H1 (cell line): Measurements from ENCODE around the gene ATAD3A. TPM values are rescaled to one million over a fixed set of nuclear protein-coding genes. Genes with fewer than 3 reads are reported as not detected.

Experiments
- CTCF ChIA-PET: fragments of 300-600 bp; sonication (Branson Sonifier 250); formaldehyde crosslinking; loops from one replicate; lab custom pipeline; 2021; ENCODE audit not compliant: partially characterized antibody; lab: Charles Lee
- POLR2A ChIA-PET: fragments of 300-600 bp; sonication (Branson Sonifier 250); formaldehyde crosslinking; loops from one replicate; lab custom pipeline; 2021; ENCODE audit warnings: inconsistent platforms; ENCODE audit not compliant: partially characterized antibody; lab: Charles Lee
- DNase-seq, 2 experiments: peaks; one replicate each; pipeline versions ENCODE4 v3.0.0 to v3.0.0-alpha.2; 2010 to 2022; ENCODE audit warnings: low spot score in 2 of 2, low read depth in 1 of 2, mixed read lengths in 1 of 2
- FAIRE-seq: peaks from 2 replicates; lab custom pipeline; 2011; peaks lifted over from hg19 to GRCh38; lab: Jason Lieb, UNC
- H2AFZ ChIP-seq: 2 replicates; pipeline ENCODE4 v1.8.1; 2012; ENCODE audit warnings: low read length, inconsistent platforms
- H2AK5ac ChIP-seq: 2 replicates; pipeline ENCODE4 v1.6.1; 2013; ENCODE audit warnings: low read depth, low read length
- H2BK120ac ChIP-seq: replicated peaks from 2 replicates; pipeline ENCODE3; 2013; ENCODE audit warnings: low read depth, low read length, inconsistent platforms
- H2BK12ac ChIP-seq: 2 replicates; pipeline ENCODE4 v1.6.1; 2013; ENCODE audit warnings: low read depth, low read length
- H2BK15ac ChIP-seq: 2 replicates; pipeline ENCODE4 v1.6.1; 2013; ENCODE audit warnings: low read length
- H2BK20ac ChIP-seq: 2 replicates; pipeline ENCODE4 v1.6.1; 2013; ENCODE audit warnings: low read length
- H2BK5ac ChIP-seq: 2 replicates; pipeline ENCODE4 v1.6.1; 2013; ENCODE audit warnings: low read depth, low read length
- H3K14ac ChIP-seq: 2 replicates; pipeline ENCODE4 v1.6.1; 2013; ENCODE audit warnings: inconsistent platforms; ENCODE audit not compliant: insufficient read length
- H3K18ac ChIP-seq: 2 replicates; pipeline ENCODE4 v1.6.1; 2013; ENCODE audit warnings: low read length; ENCODE audit errors: extremely low read depth
- H3K23ac ChIP-seq: 2 replicates; pipeline ENCODE4 v1.6.1; 2013; ENCODE audit warnings: inconsistent platforms; ENCODE audit not compliant: insufficient read length
- H3K23me2 ChIP-seq: 2 replicates; pipeline ENCODE4 v1.6.1; 2013; ENCODE audit warnings: low read depth, low read length
- H3K27ac ChIP-seq: 2 replicates; pipeline ENCODE4 v1.6.1; 2011; ENCODE audit warnings: low read depth, low read length, inconsistent platforms
- H3K27me3 ChIP-seq, 4 experiments: replicated peaks in 1 of 4; 1 replicate in 1 of 4; 2 replicates in 3 of 4; pipeline versions ENCODE4 v1.6.1 to v1.8.1; 2011 to 2013; ENCODE audit warnings: low read length in 3 of 4, mild to moderate bottlenecking in 3 of 4, inconsistent platforms in 2 of 4, mixed read lengths in 2 of 4, moderate library complexity in 1 of 4; ENCODE audit not compliant: control insufficient read depth in 3 of 4, insufficient read depth in 3 of 4; ENCODE audit errors: extremely low read depth in 1 of 4
- H3K36me3 ChIP-seq, 4 experiments: 2 replicates each; pipeline versions ENCODE4 v1.6.1 to v1.8.1; 2011 to 2013; ENCODE audit warnings: mild to moderate bottlenecking in 4 of 4, low read length in 3 of 4, moderate library complexity in 2 of 4, control low read depth in 1 of 4, inconsistent platforms in 1 of 4; ENCODE audit not compliant: insufficient read depth in 4 of 4, control insufficient read depth in 2 of 4
- H3K4ac ChIP-seq: replicated peaks from 2 replicates; pipeline ENCODE3; 2013; ENCODE audit warnings: low read length, low read depth, mixed read lengths, inconsistent platforms; ENCODE audit not compliant: insufficient read length
- H3K4me1 ChIP-seq, 4 experiments: replicated peaks in 1 of 4; 1 replicate in 1 of 4; 2 replicates in 3 of 4; pipeline versions ENCODE4 v1.6.1 to v1.8.1; 2011 to 2013; ENCODE audit warnings: low read length in 3 of 4, inconsistent platforms in 2 of 4, mixed read lengths in 1 of 4; ENCODE audit not compliant: insufficient read depth in 4 of 4, control insufficient read depth in 3 of 4
- H3K4me2 ChIP-seq, 2 experiments: 2 replicates each; pipeline versions ENCODE4 v1.6.1 to v1.8.1; 2011 to 2013; ENCODE audit warnings: low read depth in 2 of 2, low read length in 2 of 2, control low read depth in 1 of 2, inconsistent platforms in 1 of 2, mild to moderate bottlenecking in 1 of 2; ENCODE audit not compliant: insufficient read depth in 1 of 2
- H3K4me3 ChIP-seq, 4 experiments: fragments of 200-600, 300-600 bp in 1 of 4; sonication (generic), shearing (Covaris generic), sonication (Bioruptor Twin) in 1 of 4; 2 replicates each; pipeline versions ENCODE4 v1.5.1 to v1.8.1; 2011 to 2016; ENCODE audit warnings: low read length in 4 of 4, low read depth in 3 of 4, control low read depth in 2 of 4, inconsistent platforms in 2 of 4, mild to moderate bottlenecking in 2 of 4, mixed read lengths in 1 of 4, moderate library complexity in 1 of 4; ENCODE audit not compliant: insufficient read depth in 2 of 4; ENCODE audit errors: extremely low read depth in 1 of 4
- H3K56ac ChIP-seq: replicated peaks from 2 replicates; pipeline ENCODE3; 2013; ENCODE audit warnings: low read depth, mild to moderate bottlenecking, mixed read lengths, low read length, inconsistent platforms; ENCODE audit not compliant: insufficient read length
- H3K79me1 ChIP-seq: 2 replicates; pipeline ENCODE4 v1.6.1; 2013; ENCODE audit warnings: low read depth, low read length, control low read depth
- H3K79me2 ChIP-seq, 2 experiments: 2 replicates each; pipeline versions ENCODE4 v1.6.1 to v1.8.1; 2012 to 2013; ENCODE audit warnings: low read length in 2 of 2, mild to moderate bottlenecking in 2 of 2, inconsistent platforms in 1 of 2; ENCODE audit not compliant: insufficient read depth in 2 of 2, control insufficient read depth in 1 of 2
- H3K9ac ChIP-seq, 4 experiments: replicated peaks in 1 of 4; 1 replicate in 1 of 4; 2 replicates in 3 of 4; pipeline versions ENCODE4 v1.6.1 to v1.8.1; 2011 to 2013; ENCODE audit warnings: low read depth in 3 of 4, low read length in 3 of 4, control low read depth in 2 of 4, mild to moderate bottlenecking in 2 of 4, moderate library complexity in 2 of 4, inconsistent platforms in 1 of 4; ENCODE audit errors: extremely low read depth in 1 of 4
- H3K9me3 ChIP-seq, 2 experiments: 2 replicates each; pipeline versions ENCODE4 v1.6.1 to v1.8.1; 2012 to 2013; ENCODE audit warnings: mild to moderate bottlenecking in 2 of 2, moderate library complexity in 2 of 2, control low read depth in 1 of 2, inconsistent platforms in 1 of 2, low read depth in 1 of 2, low read length in 1 of 2, mixed read lengths in 1 of 2; ENCODE audit not compliant: insufficient read depth in 2 of 2
- H4K20me1 ChIP-seq, 2 experiments: replicated peaks in 1 of 2; 2 replicates each; pipeline versions ENCODE3 to v1.8.1; 2011 to 2013; ENCODE audit warnings: inconsistent platforms in 2 of 2, low read length in 2 of 2, mild to moderate bottlenecking in 1 of 2; ENCODE audit not compliant: insufficient read depth in 2 of 2, control insufficient read depth in 1 of 2
- H4K5ac ChIP-seq: 2 replicates; pipeline ENCODE4 v1.6.1; 2013; ENCODE audit warnings: low read length, low read depth, mixed read lengths, inconsistent platforms; ENCODE audit not compliant: insufficient read length
- H4K8ac ChIP-seq: 2 replicates; pipeline ENCODE4 v1.8.0; 2013; ENCODE audit warnings: mild to moderate bottlenecking, moderate library complexity, low read length, inconsistent platforms; ENCODE audit not compliant: insufficient read depth; ENCODE audit errors: extremely low read depth
- H4K91ac ChIP-seq: replicated peaks from 2 replicates; pipeline ENCODE3; 2013; ENCODE audit warnings: low read length, mixed read lengths, inconsistent platforms; ENCODE audit not compliant: insufficient read length
- EGR1 ChIP-seq: IDR thresholded peaks from 2 replicates; pipeline ENCODE4 v1.6.1; 2011; ENCODE audit warnings: low read depth, low read length, borderline replicate concordance
- HDAC2 ChIP-seq, 2 experiments: fragments of 300-600 bp in 1 of 2; sonication (generic) in 1 of 2; IDR thresholded peaks; 2 replicates each; pipeline ENCODE4 v1.6.1; 2011 to 2012; ENCODE audit warnings: low read depth in 2 of 2, low read length in 2 of 2, mild to moderate bottlenecking in 2 of 2, moderate library complexity in 2 of 2, borderline replicate concordance in 1 of 2, inconsistent platforms in 1 of 2
- RXRA ChIP-seq: IDR thresholded peaks from 2 replicates; pipeline ENCODE4 v1.6.1; 2011; ENCODE audit warnings: low read depth, mild to moderate bottlenecking, low read length, moderate library complexity; ENCODE audit not compliant: insufficient read depth
- SIN3A ChIP-seq, 2 experiments: IDR thresholded peaks in 1 of 2; conservative IDR thresholded peaks in 1 of 2; 2 replicates each; pipeline ENCODE4 v1.6.1; 2011 to 2012; ENCODE audit warnings: low read length in 2 of 2, improper control_type of control experiment in 1 of 2, low read depth in 1 of 2, mild to moderate bottlenecking in 1 of 2
- SP1 ChIP-seq: IDR thresholded peaks from 2 replicates; pipeline ENCODE4 v1.6.1; 2011; ENCODE audit warnings: low read depth, low read length
- SP4 ChIP-seq: IDR thresholded peaks from 2 replicates; pipeline ENCODE4 v1.6.1; 2012; ENCODE audit warnings: low read length, inconsistent platforms
- SRF ChIP-seq: IDR thresholded peaks from 2 replicates; pipeline ENCODE4 v1.6.1; 2011; ENCODE audit warnings: mild to moderate bottlenecking, low read depth, low read length, moderate library complexity
- SUZ12 ChIP-seq: fragments of 200-600 bp; sonication (generic); IDR thresholded peaks from 2 replicates; pipeline ENCODE4 v1.6.1; 2012; ENCODE audit warnings: mild to moderate bottlenecking, inconsistent platforms, low read length, moderate library complexity, mixed read lengths
- TAF7 ChIP-seq: optimal IDR thresholded peaks from 2 replicates; pipeline ENCODE3; 2011; ENCODE audit warnings: low read depth, mild to moderate bottlenecking, inconsistent platforms, low read length, moderate library complexity, borderline replicate concordance
- ZNF274 ChIP-seq: IDR thresholded peaks from 2 replicates; pipeline ENCODE4 v1.7.0; 2012; ENCODE audit warnings: low read length, borderline replicate concordance; ENCODE audit errors: extremely low read depth
- WGBS, 2 experiments: shearing (Covaris generic) in 1 of 2; methylation state at CpG; one replicate each; pipeline versions ENCODE4 v1.1.6 to v1.1.7; 2013 to 2015; ENCODE audit warnings: low lambda C conversion rate in 2 of 2, mixed read lengths in 2 of 2, inconsistent platforms in 1 of 2, low coverage in 1 of 2, missing lambda C conversion rate in 1 of 2; ENCODE audit not compliant: insufficient replicate concordance in 2 of 2, insufficient coverage in 1 of 2, insufficient read length in 1 of 2; ENCODE audit errors: extremely low coverage in 1 of 2, missing lambda C conversion rate in 1 of 2; 5-methylcytosine and 5-hydroxymethylcytosine counted together
- polyA plus RNA-seq, 7 experiments: library from polyadenylated mRNA; depleted of rRNA in 3 of 7; stranded (reverse) in 5 of 7; unstranded in 2 of 7; fragments of >200 nt in 5 of 7; fragments of 200-250 nt in 2 of 7; gene quantifications; 1 replicate in 5 of 7; 2 replicates in 1 of 7; 4 replicates in 1 of 7; pipeline versions ENCODE4 v1.2.1 to v1.2.3, GENCODE V29; 2011 to 2013; ENCODE audit warnings: missing spikeins in 2 of 7, mixed read lengths in 2 of 7
- total RNA-seq: library from RNA; stranded (reverse); fragmentation: NEBNext Ultra II Directional; extraction: Animal tissue kit (Norgen Biotek cat#: 25700); gene quantifications from 2 replicates; pipeline ENCODE4 v1.2.1, GENCODE V29; 2021
- TF ChIP-seq, protein P1 (sequence below): IDR thresholded peaks from 2 replicates; pipeline ENCODE4 v1.6.1; 2011; ENCODE audit warnings: low read length, improper control_type of control experiment
- TF ChIP-seq, protein P2 (sequence below): IDR thresholded peaks from 2 replicates; pipeline ENCODE4 v1.6.1; 2012; ENCODE audit warnings: inconsistent platforms

ATAD3A gene
- total and polyA plus RNA-seq, 2 of the 8 experiments (the other 6 are each of a cell fraction or from before 2014, with no cell fraction given), result 28.3 to 64.7 TPM

DNA sequence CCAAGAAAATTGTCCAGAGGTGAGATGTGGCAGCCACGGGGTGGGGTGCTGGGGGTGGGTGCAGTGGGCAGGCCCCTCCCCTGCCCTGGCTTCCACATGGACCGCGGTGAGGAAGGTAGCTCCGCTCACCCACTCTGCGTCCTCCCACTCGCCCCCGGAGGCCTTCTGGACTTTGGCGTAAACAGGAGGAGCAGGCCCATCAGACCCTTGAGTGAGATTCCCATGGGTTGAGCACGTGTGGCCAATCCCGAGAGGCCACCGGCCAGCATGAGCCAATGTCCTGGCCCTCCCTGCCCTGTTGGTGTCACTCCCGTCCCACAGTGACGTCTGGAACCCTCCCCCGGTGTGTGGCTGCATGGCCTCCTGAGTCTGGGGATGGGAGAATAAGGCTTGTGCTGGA is 36.6 kb downstream of the ATAD3A start:
- H2BK12ac ChIP-seq, result no peak overlapping the region
- no peak overlapping the region for H3K4me2 ChIP-seq
- no peak overlapping the region for H3K23ac ChIP-seq
- H3K23me2 ChIP-seq, result no peaks in the 10 kb centered on the region
- no peak overlapping the region for H2AFZ ChIP-seq
- H4K8ac ChIP-seq, result no peak overlapping the region
- no peaks in the 10 kb centered on the region for H3K9me3 ChIP-seq
- no peak overlapping the region for H3K27ac ChIP-seq
- ChIA-PET CTCF (interaction anchor here (1.4 kb wide), 1 partner anchor 66 kb away, joined by 3 read pairs; no protein-coding TSS in a partner anchor), POLR2A (interaction anchor here (1.0 to 23.0 kb wide), 3 partner anchors 9 to 15 kb away, joined by 3 to 367 read pairs (median 6); no protein-coding TSS in a partner anchor)
- H4K5ac ChIP-seq, result no peak overlapping the region
- no peak overlapping the region for H2BK120ac ChIP-seq
- H2BK5ac ChIP-seq, result no peak overlapping the region
- H3K36me3 ChIP-seq, result peaks cover 0 to 4% (median 1%) of the 10 kb centered on the region in 4 experiments; a peak in 3 of 8 replicates
- no peak overlapping the region for H2BK20ac ChIP-seq
- no peak overlapping the region for H3K4ac ChIP-seq
- no peak overlapping the region for H3K56ac ChIP-seq
- no peak overlapping the region for H2AK5ac ChIP-seq
- H3K4me3 ChIP-seq, result no peak overlapping the region
- H4K91ac ChIP-seq, result no peak overlapping the region
- no peak for FAIRE-seq
- no peak overlapping the region; a peak in 2 of 7 replicates for H3K9ac ChIP-seq
- no peak overlapping the region for H3K18ac ChIP-seq
- H4K20me1 ChIP-seq, result peaks cover 15 to 23% of the 10 kb centered on the region in 2 experiments
- 98% methylated on average over 10 of the region's 14 CpGs; no CpG with 5 or more reads in 1 of the 2 experiments for WGBS, 2 experiments
- H3K79me2 ChIP-seq, result peaks cover 0 to 14% of the 10 kb centered on the region in 2 experiments; a peak in 1 of 4 replicates
- no peak overlapping the region for H2BK15ac ChIP-seq
- no peaks in the 10 kb centered on the region for H3K27me3 ChIP-seq
- DNase-seq, result no peak
- H3K79me1 ChIP-seq, result peaks cover 14% of the 10 kb centered on the region
- no peaks in the 10 kb centered on the region; a peak in 2 of 7 replicates for H3K4me1 ChIP-seq
- H3K14ac ChIP-seq, result no peak overlapping the region
- no peak for TF ChIP-seq SRF
- TF ChIP-seq, protein P1, sequence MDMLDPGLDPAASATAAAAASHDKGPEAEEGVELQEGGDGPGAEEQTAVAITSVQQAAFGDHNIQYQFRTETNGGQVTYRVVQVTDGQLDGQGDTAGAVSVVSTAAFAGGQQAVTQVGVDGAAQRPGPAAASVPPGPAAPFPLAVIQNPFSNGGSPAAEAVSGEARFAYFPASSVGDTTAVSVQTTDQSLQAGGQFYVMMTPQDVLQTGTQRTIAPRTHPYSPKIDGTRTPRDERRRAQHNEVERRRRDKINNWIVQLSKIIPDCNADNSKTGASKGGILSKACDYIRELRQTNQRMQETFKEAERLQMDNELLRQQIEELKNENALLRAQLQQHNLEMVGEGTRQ, result no peak
- TF ChIP-seq SUZ12, result no peak
- no peak for TF ChIP-seq SIN3A (conservative IDR thresholded peaks at IDR 0.05 in 1 of 2, IDR thresholded peaks at IDR 0.05 in 1 of 2; ENCODE audit: low read depth in 1 of 2, low read length in 2 of 2)
- no peak for TF ChIP-seq SP4
- no peak for TF ChIP-seq ZNF274
- TF ChIP-seq, protein P2, sequence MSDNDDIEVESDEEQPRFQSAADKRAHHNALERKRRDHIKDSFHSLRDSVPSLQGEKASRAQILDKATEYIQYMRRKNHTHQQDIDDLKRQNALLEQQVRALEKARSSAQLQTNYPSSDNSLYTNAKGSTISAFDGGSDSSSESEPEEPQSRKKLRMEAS, result no peak
- no peak for TF ChIP-seq EGR1
- no peak for TF ChIP-seq RXRA
- no peak for TF ChIP-seq TAF7
- TF ChIP-seq SP1, result no peak
- TF ChIP-seq HDAC2 (IDR thresholded peaks at IDR 0.05; ENCODE audit: borderline replicate concordance in 1 of 2, low read depth in 2 of 2, low read length in 2 of 2), result no peak
